Caco-2 (cell line): ENCODE results near the gene BAZ1B. TPM values are rescaled to one million over a fixed set of nuclear protein-coding genes. Genes with fewer than 3 reads are reported as not detected.

ENCODE experiments used
- BruUV-seq: library from RNA; stranded (reverse); fragments of 400-500 nt; replicated peaks from 2 replicates; lab custom pipeline; 2021; lab: Mats Ljungman, UMichigan
- CTCF ChIA-PET: fragments of 300-600 bp; sonication (Branson Sonifier 250); formaldehyde crosslinking; loops from one replicate; lab custom pipeline; 2022; ENCODE audit warnings: antibody characterized with exemption; lab: Charles Lee
- POLR2A ChIA-PET: fragments of 300-600 bp; sonication (Branson Sonifier 250); formaldehyde crosslinking; loops from one replicate; lab custom pipeline; 2022; ENCODE audit warnings: antibody characterized with exemption; lab: Charles Lee
- DNase-seq, 2 experiments: peaks; one replicate each; pipeline versions ENCODE4 v3.0.0 to v3.0.0-alpha.2; 2020 to 2022
- H3K27me3 ChIP-seq: replicated peaks from 2 replicates; pipeline ENCODE4 v1.6.0; 2011; ENCODE audit warnings: low read length; ENCODE audit not compliant: control insufficient read depth, insufficient read depth
- H3K36me3 ChIP-seq: 2 replicates; pipeline ENCODE4 v1.5.1; 2011; ENCODE audit warnings: low read length; ENCODE audit not compliant: control insufficient read depth, insufficient read depth
- H3K4me1 ChIP-seq: fragments of 250-450 bp; sonication (Bioruptor Pico); 2 replicates; pipeline ENCODE4 v1.5.1; 2020; ENCODE audit warnings: mild to moderate bottlenecking
- H3K4me3 ChIP-seq: 2 replicates; pipeline ENCODE4 v1.5.1; 2011; ENCODE audit warnings: low read depth, mild to moderate bottlenecking, control low read depth, low read length
- H3K9me3 ChIP-seq: fragments of 250-450 bp; sonication (Bioruptor Pico); 2 replicates; pipeline ENCODE4 v1.5.1; 2020; ENCODE audit warnings: mild to moderate bottlenecking, moderate library complexity
- H3K27ac Mint-ChIP-seq: one replicate; pipeline ENCODE4 v1.8.0; 2022; ENCODE audit warnings: mixed read lengths; ENCODE audit not compliant: unreplicated experiment
- H3K27me3 Mint-ChIP-seq: one replicate; pipeline ENCODE4 v1.8.0; 2022; ENCODE audit warnings: mixed read lengths; ENCODE audit not compliant: insufficient read depth, unreplicated experiment
- H3K36me3 Mint-ChIP-seq: one replicate; pipeline ENCODE4 v1.8.0; 2022; ENCODE audit warnings: mild to moderate bottlenecking, mixed read lengths; ENCODE audit not compliant: insufficient read depth, unreplicated experiment
- H3K4me1 Mint-ChIP-seq: one replicate; pipeline ENCODE4 v1.8.0; 2022; ENCODE audit warnings: low read depth, mixed read lengths; ENCODE audit not compliant: unreplicated experiment
- H3K4me3 Mint-ChIP-seq: one replicate; pipeline ENCODE4 v1.8.0; 2022; ENCODE audit warnings: mild to moderate bottlenecking, moderate library complexity, mixed read lengths; ENCODE audit not compliant: unreplicated experiment
- H3K9me3 Mint-ChIP-seq: one replicate; pipeline ENCODE4 v1.8.0; 2022; ENCODE audit warnings: mixed read lengths; ENCODE audit not compliant: unreplicated experiment
- CTCF ChIP-seq, 2 experiments: fragments of 200-600 bp in 1 of 2; IDR thresholded peaks; 1 replicate in 1 of 2; 2 replicates in 1 of 2; pipeline versions ENCODE4 v1.5.1 to v1.8.0; 2011 to 2022; ENCODE audit warnings: antibody characterized with exemption in 1 of 2, control low read depth in 1 of 2, inconsistent platforms in 1 of 2, low read depth in 1 of 2, low read length in 1 of 2, mild to moderate bottlenecking in 1 of 2, moderate library complexity in 1 of 2; ENCODE audit not compliant: insufficient read depth in 1 of 2, severe bottlenecking in 1 of 2, unreplicated experiment in 1 of 2
- intact Hi-C: fragments of 100-400 bp; cut with micrococcal nuclease; formaldehyde crosslinking; loops from one replicate; pipeline ENCODE4 v1.10.0; 2022; ENCODE audit not compliant: unreplicated experiment
- total RNA-seq: library from RNA; stranded (reverse); gene quantifications from 2 replicates; pipeline ENCODE4 v1.2.3, GENCODE V29; 2022

Gene BAZ1B
- total RNA-seq, 1 experiment from 2014 or later: 85.7 TPM

- ChIA-PET POLR2A (no interaction called here), CTCF (interaction anchor here (0.7 kb wide), 1 partner anchor 77 kb away, joined by 9 read pairs; no protein-coding TSS in a partner anchor)
- Mint-ChIP-seq H3K27ac (no peak overlapping the region), H3K9me3 (no peaks in the 10 kb centered on the region), H3K4me1 (peaks cover 8% of the 10 kb centered on the region), H3K36me3 (peaks cover 94% of the 10 kb centered on the region), H3K27me3 (no peaks in the 10 kb centered on the region), H3K4me3 (no peak overlapping the region)
- Histone ChIP-seq H3K27me3 (no peaks in the 10 kb centered on the region), H3K4me3 (no peak overlapping the region), H3K9me3 (no peaks in the 10 kb centered on the region), H3K36me3 (peaks cover 5% of the 10 kb centered on the region; the same call in 1 of the 2 replicates), H3K4me1 (peaks cover 13% of the 10 kb centered on the region)
- BruUV-seq: no TSS peak
- intact Hi-C loops: no loop called here
- no peak for DNase-seq
- TF ChIP-seq CTCF (IDR thresholded peaks at IDR 0.05; ENCODE audit: insufficient read depth in 1 of 2, low read depth in 1 of 2, low read length in 1 of 2, severe bottlenecking in 1 of 2, unreplicated experiment in 1 of 2): no peak
These were observed 6.9 kb downstream of the BAZ1B start for GRCh38 chr7:73515178-73515577.

DNA sequence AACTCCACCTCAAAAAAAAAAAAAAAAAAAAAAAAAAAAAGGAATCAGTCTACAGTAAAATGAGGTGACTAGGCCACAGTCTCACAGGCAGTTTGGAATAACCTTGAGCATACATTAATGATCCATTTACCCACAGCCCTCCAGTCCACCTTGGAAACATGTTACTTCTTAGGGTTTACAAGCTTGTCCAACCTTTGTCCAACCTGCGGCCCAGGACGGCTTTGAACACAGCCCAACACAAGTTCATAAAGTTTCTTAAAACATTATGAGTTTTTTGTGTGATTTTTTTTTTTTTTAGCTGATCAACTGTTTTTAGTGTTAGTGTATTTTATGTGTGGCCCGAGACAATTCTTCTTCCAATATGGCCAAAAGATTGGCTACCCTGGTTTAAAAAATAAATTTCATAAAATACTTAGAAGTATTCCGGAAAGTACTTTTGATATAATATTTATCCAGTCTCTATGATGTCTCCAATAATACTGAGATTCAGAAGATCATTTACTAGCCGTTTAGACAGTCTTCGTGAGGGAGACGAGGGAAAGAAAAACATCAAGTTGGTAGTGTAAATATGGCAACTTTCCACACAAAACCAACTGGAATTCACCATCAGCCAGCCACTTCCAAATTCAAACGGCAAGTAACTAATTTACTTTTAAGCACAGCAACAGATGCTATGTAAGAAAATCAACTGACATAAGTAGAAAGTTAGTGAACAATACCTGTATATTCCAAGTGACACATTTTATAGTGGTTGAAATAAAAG, 9.9 kb downstream of the BAZ1B start:
- no peaks in the 10 kb centered on the region for H3K4me1 Mint-ChIP-seq
- no peaks in the 10 kb centered on the region for H3K27me3 Mint-ChIP-seq
- Histone ChIP-seq H3K4me3 (no peak overlapping the region), H3K4me1 (no peaks in the 10 kb centered on the region), H3K9me3 (no peaks in the 10 kb centered on the region), H3K27me3 (no peaks in the 10 kb centered on the region), H3K36me3 (peaks cover 4% of the 10 kb centered on the region; the same call in 1 of the 2 replicates)
- no peak overlapping the region for H3K27ac Mint-ChIP-seq
- H3K9me3 Mint-ChIP-seq: no peaks in the 10 kb centered on the region
- intact Hi-C loops: no loop called here
- no TSS peak for BruUV-seq
- no peak overlapping the region for H3K4me3 Mint-ChIP-seq
- ChIA-PET POLR2A (no interaction called here), CTCF (no interaction called here)
- no peak for TF ChIP-seq CTCF (IDR thresholded peaks at IDR 0.05; ENCODE audit: insufficient read depth in 1 of 2, low read depth in 1 of 2, low read length in 1 of 2, severe bottlenecking in 1 of 2, unreplicated experiment in 1 of 2)
- H3K36me3 Mint-ChIP-seq: peaks cover 99% of the 10 kb centered on the region
- DNase-seq: no peak

DNA sequence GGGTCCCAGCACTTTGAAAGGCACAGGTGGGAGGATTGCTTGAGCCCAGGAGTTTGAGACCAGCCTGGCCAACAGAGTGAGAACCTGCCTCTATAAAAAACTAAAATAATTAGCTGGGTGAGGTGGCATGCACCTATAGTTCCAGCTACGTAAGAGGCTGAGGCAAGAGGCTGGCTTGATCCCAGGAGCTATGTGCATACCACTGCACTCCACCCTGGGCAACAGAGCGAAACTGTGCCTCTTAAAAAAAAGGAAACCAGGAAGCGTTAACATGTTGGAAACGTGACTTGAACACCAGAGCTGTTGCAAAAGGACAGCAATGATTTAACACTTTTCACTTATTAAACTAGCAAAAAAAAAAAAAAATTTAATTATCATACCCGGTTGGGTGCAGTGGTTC, 12.6 kb downstream of the BAZ1B start:
- Mint-ChIP-seq H3K27me3 (no peaks in the 10 kb centered on the region), H3K9me3 (no peaks in the 10 kb centered on the region), H3K4me3 (no peak overlapping the region), H3K27ac (no peak overlapping the region), H3K4me1 (no peaks in the 10 kb centered on the region), H3K36me3 (peaks cover 99% of the 10 kb centered on the region)
- ChIA-PET POLR2A (no interaction called here), CTCF (no interaction called here)
- Histone ChIP-seq H3K4me1 (no peaks in the 10 kb centered on the region), H3K9me3 (no peaks in the 10 kb centered on the region), H3K27me3 (no peaks in the 10 kb centered on the region), H3K36me3 (peaks cover 1% of the 10 kb centered on the region; the same call in 1 of the 2 replicates), H3K4me3 (no peak overlapping the region)
- no peak for DNase-seq
- TF ChIP-seq CTCF (IDR thresholded peaks at IDR 0.05; ENCODE audit: insufficient read depth in 1 of 2, low read depth in 1 of 2, low read length in 1 of 2, severe bottlenecking in 1 of 2, unreplicated experiment in 1 of 2): no peak
- intact Hi-C loops: no loop called here
- no TSS peak for BruUV-seq
